Stimulated activated naive CD8-positive, alpha-beta T cell treated with anti-CD3 and anti-CD28 coated beads, Interleukin-15, amount 100 ng/mL, for 72 hours (primary cell): Measurements from ENCODE around the gene GPAM.

Experiments used
- ATAC-seq: fragments of 150-1000 bp; cut with Tn5 transposase; 2 replicates; pipeline ENCODE4 v1.10.0; 2021; ENCODE audit warnings: mild to moderate bottlenecking, moderate library complexity
- DNase-seq, 2 donors: peaks; one replicate each; pipeline ENCODE4 v3.0.0; 2021 to 2022
- H3K27ac Mint-ChIP-seq, 2 donors: one replicate each; pipeline ENCODE4 v1.8.0; 2022; ENCODE audit warnings: mild to moderate bottlenecking in 2 of 2, mixed read lengths in 2 of 2, moderate library complexity in 2 of 2
- H3K27me3 Mint-ChIP-seq: one replicate; pipeline ENCODE4 v1.8.0; 2022; ENCODE audit warnings: mixed read lengths
- H3K4me1 Mint-ChIP-seq: one replicate; pipeline ENCODE4 v1.8.0; 2022; ENCODE audit warnings: mild to moderate bottlenecking, mixed read lengths
- H3K4me3 Mint-ChIP-seq, 2 donors: one replicate each; pipeline ENCODE4 v1.8.0; 2022; ENCODE audit warnings: mild to moderate bottlenecking in 2 of 2, mixed read lengths in 2 of 2, moderate library complexity in 1 of 2
- H3K9me3 Mint-ChIP-seq, 2 donors: one replicate each; pipeline ENCODE4 v1.8.0; 2022; ENCODE audit warnings: mixed read lengths in 2 of 2

The GPAM gene

DNA sequence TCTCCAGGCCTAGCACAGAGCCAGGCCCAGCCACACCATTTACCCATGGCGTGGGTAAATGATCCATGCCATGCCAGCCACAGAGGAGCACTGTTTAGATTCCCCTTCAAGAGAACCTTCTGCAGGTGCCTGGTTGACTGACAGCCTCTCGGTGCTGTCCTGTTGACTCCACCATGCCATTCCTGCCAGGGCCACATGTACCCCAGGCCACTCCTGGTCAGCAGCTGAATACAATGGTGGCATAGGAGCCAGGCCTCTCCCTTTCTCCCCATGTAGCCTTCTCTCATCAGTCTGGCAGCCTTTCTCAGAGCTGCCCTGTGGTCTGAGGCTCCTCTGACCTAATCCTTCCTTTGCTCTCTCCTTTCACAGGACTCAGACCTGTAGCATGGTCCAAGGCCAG lies 39.2 kb upstream of the GPAM start:
- H3K9me3 Mint-ChIP-seq: peaks cover 4 to 18% of the 10 kb centered on the region in 2 donors
- no peak overlapping the region for H3K4me3 Mint-ChIP-seq
- DNase-seq (no peak), ATAC-seq (no peak)
- peak overlapping the region in 1 of 2 donors; percentile 4 for H3K27ac Mint-ChIP-seq
- H3K27me3 Mint-ChIP-seq: peaks cover 32% of the 10 kb centered on the region
- H3K4me1 Mint-ChIP-seq: no peaks in the 10 kb centered on the region

DNA sequence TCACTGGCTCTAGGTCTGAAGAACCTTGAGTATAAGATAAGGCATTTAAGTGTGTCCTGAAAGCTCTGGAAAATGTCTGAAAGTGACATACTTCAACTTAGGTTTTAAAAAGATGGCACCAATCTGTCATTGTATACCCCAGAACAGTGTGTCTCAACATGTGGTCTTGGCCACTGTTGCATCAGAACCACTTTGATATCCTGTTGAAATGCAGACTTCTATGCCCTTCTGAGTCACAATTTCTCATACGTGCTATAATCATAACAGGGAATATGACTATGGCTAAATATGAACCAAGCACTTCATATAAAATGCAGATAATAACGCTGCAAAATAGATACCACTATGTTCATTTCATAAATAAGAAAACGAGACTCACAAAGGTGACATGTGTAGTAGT lies 38.0 kb upstream of the GPAM start:
- H3K27ac Mint-ChIP-seq: no peak overlapping the region
- ATAC-seq (peak; percentile 60), DNase-seq (no peak)
- no peak overlapping the region for H3K4me3 Mint-ChIP-seq
- no peaks in the 10 kb centered on the region for H3K4me1 Mint-ChIP-seq
- H3K9me3 Mint-ChIP-seq: peaks cover 4 to 18% of the 10 kb centered on the region in 2 donors
- H3K27me3 Mint-ChIP-seq: peaks cover 28% of the 10 kb centered on the region

DNA sequence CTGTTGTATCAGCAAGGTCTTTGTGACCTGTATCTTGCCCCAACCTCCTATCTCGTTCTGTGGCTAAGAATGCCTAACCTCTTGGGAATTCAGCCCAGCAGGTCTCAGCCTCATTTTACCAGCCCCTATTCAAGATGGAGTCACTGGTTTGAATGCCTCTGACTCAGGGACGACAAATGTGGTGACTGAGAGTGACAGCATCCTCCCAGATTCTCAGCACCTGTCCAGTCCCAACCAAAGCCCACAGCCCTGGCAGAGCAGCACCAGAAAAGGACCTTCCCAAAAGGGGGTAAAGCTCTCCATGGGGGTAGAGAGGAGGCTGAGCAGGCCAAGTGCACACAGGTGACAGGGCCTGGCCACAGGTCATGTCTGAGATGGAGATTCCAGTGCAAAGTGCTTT lies 35.4 kb upstream of the GPAM start:
- H3K4me3 Mint-ChIP-seq: no peak overlapping the region
- H3K27me3 Mint-ChIP-seq: peaks cover 26% of the 10 kb centered on the region
- no peaks in the 10 kb centered on the region for H3K4me1 Mint-ChIP-seq
- H3K9me3 Mint-ChIP-seq: peaks cover 4 to 18% of the 10 kb centered on the region in 2 donors
- no peak overlapping the region for H3K27ac Mint-ChIP-seq
- ATAC-seq (no peak), DNase-seq (no peak)

DNA sequence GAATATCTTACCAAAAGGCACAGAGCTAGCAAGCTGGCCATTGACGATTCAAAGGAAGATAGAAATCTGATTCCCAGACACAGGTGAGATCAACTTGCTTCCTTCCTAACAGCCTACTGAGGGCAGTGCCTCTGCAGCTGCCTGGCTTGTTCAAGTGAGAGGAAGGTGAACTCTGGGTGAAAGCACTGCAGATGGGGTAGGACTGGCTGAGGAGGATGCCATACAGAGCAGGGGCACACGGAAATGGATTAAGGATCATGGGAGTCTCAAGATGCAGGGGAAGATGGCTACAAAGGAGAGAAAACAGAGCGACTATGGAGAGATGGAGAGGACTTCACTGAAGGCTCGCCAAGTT lies 34.4 kb upstream of the GPAM start:
- no peak for ATAC-seq
- Mint-ChIP-seq H3K4me3 (no peak overlapping the region), H3K27ac (no peak overlapping the region), H3K9me3 (peaks cover 4 to 18% of the 10 kb centered on the region in 2 donors), H3K27me3 (peaks cover 27% of the 10 kb centered on the region), H3K4me1 (no peaks in the 10 kb centered on the region)
- no peak for DNase-seq

DNA sequence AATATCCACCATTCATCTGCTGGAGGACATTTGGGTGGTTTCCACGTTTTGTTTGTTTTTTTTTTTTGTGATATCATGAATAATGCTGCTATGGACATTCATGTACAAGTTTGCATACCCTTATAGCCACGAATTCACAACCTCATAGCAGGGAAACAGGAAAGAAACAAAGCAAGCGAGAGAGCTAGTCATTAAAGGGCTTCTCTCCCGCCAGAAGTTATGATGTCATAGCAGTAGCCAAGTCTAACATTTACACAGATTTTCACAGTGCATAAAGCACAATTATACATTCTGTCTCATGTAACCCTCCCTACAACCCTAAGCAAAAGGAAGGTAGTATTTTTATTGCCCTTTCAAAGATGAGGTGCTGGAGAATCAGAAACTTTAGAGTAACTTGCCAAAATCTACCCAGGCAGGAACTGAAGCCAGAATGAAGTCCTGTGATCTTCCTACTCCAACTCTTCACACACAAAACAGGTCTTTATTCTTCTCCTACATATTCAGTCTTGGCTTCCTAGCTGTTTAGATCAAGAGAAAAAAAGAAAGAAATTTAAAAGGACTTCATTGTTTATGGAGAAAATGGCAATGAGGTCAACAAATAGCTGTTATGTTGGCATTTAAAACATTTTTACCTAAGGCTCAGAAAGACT lies 33.9 kb upstream of the GPAM start:
- H3K27me3 Mint-ChIP-seq: peaks cover 23% of the 10 kb centered on the region
- H3K27ac Mint-ChIP-seq: no peak overlapping the region

DNA sequence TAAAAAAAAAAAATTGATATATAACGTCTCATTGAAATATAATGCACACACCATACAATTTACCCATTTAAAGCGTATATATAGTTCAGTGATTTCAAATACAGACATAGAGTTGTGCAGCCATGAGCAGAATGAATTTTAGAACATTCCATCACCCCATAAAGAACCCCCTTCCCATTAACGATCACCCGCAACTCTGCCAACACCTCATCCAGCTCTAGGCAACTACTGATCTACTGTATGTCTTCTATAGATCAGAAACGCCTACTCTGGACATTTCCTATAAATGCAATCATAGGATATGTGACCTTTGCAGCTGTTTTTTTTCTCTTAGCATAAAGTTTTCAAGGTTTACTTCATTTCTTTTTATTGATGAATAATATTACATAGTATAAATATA lies 33.4 kb upstream of the GPAM start:
- DNase-seq (no peak), ATAC-seq (no peak)
- Mint-ChIP-seq H3K9me3 (peaks cover 4 to 18% of the 10 kb centered on the region in 2 donors), H3K27me3 (peaks cover 23% of the 10 kb centered on the region), H3K27ac (no peak overlapping the region), H3K4me1 (no peaks in the 10 kb centered on the region), H3K4me3 (no peak overlapping the region)

More for the DNA sequence above, 33.9 kb upstream of the GPAM start:
- Mint-ChIP-seq H3K4me3 (no peak overlapping the region), H3K4me1 (no peaks in the 10 kb centered on the region), H3K9me3 (peaks cover 4 to 18% of the 10 kb centered on the region in 2 donors)
- DNase-seq: no peak
- no peak for ATAC-seq

DNA sequence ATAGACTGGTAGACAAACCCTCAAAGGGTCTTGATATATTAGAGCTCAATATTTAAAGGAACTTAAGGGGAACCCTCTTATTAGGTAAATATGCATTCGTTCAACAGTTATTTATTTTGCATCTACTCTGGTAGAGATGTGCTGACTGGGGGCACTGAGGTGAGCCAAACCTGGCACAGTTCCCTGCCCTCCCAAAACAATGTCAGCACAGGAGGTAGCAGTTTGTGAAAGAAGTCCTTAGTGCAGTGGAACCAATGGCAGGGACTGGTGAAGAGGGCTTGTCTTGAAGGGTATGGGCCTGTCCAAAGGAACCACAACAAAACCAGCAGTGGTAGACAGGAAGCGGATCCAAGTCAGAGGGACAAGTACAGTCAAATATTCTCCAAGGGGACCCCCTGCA lies 32.6 kb upstream of the GPAM start:
- no peak for ATAC-seq

DNA sequence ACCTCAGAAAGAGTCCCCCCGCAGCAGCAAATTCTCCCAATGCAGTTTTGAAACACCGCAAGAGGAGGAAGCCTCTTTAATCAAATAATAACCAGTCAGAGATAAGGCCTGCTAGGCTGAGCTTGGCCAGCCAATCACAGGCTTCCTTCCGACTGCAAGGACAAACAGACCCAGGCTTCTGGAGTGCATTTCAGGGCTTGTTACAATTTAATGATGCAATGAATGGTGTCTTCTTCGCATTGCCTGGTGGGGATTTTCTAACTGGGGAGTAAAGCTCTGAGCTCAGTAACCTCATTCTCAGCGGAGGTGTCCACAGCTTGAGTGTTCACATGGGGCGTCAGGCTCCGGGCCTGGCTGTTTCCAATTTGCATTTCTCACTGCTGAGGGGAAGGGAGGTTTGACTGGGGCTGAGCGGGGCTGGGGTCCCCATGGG lies 31.8 kb upstream of the GPAM start:
- H3K4me3 Mint-ChIP-seq: no peak overlapping the region
- peak; percentile 26 for ATAC-seq
- no peak for DNase-seq
- H3K27ac Mint-ChIP-seq: no peak overlapping the region
- peaks cover 32% of the 10 kb centered on the region for H3K27me3 Mint-ChIP-seq
- H3K9me3 Mint-ChIP-seq: peaks cover 4 to 11% of the 10 kb centered on the region in 2 donors
- H3K4me1 Mint-ChIP-seq: no peaks in the 10 kb centered on the region

More for the DNA sequence above, 32.6 kb upstream of the GPAM start:
- H3K27me3 Mint-ChIP-seq: peaks cover 24% of the 10 kb centered on the region
- no peak for DNase-seq
- no peak overlapping the region for H3K4me3 Mint-ChIP-seq
- no peak overlapping the region for H3K27ac Mint-ChIP-seq
- peaks cover 4 to 18% of the 10 kb centered on the region in 2 donors for H3K9me3 Mint-ChIP-seq
- no peaks in the 10 kb centered on the region for H3K4me1 Mint-ChIP-seq

DNA sequence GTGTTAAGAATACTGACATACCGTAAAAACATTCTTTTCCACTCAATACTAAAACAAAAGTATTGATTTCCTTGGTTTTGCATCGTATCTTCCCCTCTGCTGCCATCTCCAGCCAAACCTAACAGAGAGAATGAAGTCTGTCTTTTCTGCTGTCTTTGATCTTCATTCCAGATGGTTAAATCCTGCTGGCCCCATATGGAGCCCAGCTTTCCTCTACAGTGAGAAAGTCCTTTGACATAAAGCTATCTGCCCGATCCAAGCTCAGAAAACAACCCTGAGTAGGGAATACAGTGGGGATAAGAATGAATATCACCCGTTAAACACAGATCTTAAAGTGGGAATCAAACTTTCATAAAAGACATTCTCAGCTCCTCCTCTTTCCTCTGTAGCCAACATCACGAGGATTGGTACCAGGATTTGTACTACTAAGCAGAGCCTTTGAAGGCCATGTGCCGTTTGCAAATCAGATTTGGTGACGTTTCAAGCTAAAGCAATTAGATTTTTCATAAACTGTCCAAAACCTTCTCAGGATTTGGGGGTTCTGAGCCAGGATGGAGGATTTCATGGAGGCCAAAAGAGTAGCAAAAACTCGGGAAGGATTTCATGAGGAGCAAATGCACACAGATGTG lies 30.8 kb upstream of the GPAM start:
- Mint-ChIP-seq H3K27ac (no peak overlapping the region), H3K4me3 (no peak overlapping the region), H3K27me3 (peaks cover 41% of the 10 kb centered on the region), H3K9me3 (peaks cover 1% of the 10 kb centered on the region in 2 donors), H3K4me1 (no peaks in the 10 kb centered on the region)
- DNase-seq: no peak
- no peak for ATAC-seq

DNA sequence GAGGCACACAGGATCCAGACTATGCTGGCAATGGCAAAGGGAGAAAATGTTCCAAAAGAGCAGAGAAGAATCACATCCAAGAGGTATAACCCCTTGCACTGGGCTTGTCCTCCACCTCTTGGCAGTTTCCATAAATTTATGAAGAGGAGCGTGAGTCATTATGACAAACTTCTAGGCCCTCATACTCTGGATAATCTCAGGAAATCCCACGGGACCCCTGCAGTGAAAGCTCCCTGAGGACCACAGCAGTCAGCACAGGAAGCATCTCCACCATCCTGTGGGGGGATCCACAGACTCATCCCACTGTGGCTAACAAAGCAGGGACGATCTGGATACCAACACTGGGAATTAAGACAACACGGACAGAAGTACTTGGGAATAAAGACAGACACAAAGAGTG lies 30.3 kb upstream of the GPAM start:
- DNase-seq (no peak), ATAC-seq (no peak)
- Mint-ChIP-seq H3K4me1 (no peaks in the 10 kb centered on the region), H3K9me3 (no peaks in the 10 kb centered on the region), H3K27ac (no peak overlapping the region), H3K4me3 (no peak overlapping the region), H3K27me3 (peaks cover 47% of the 10 kb centered on the region)

DNA sequence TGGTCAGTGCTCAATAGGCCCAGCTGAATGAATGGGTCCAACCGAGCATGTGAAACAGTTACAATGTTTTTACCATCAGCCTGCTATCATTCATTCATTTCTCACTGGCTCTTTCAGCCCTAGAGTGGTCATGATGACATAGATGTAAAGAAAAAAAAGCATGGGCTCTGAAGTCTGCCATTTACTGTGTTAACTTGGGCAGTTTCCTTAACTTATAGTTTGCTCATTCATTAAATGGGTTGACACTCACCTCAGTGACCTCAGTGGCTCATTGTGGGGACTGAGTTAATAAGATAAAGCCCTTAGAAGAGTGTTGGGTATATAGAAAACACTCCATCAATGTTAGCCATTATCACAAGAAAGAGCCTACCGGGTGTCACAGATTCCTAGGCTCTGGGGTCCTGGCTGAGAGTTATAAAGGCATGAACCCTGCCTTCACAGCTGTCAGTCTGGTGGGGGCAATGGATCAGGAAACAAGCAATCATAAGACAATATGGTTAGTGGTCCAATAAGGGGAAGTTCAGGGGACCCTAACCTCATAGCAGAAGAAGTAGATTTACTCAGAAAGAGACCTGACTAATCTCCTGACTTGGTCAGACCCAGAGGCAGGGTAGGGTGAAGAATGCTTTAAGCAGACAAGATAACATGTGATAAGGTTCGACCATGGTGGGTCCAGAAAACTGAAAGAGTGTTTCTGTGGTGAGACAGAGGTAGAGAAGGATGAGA lies 29.7 kb upstream of the GPAM start:
- DNase-seq (no peak), ATAC-seq (peak; percentile 53)
- H3K4me3 Mint-ChIP-seq: no peak overlapping the region
- peaks cover 51% of the 10 kb centered on the region for H3K27me3 Mint-ChIP-seq
- H3K9me3 Mint-ChIP-seq: no peaks in the 10 kb centered on the region
- no peaks in the 10 kb centered on the region for H3K4me1 Mint-ChIP-seq
- H3K27ac Mint-ChIP-seq: no peak overlapping the region

DNA sequence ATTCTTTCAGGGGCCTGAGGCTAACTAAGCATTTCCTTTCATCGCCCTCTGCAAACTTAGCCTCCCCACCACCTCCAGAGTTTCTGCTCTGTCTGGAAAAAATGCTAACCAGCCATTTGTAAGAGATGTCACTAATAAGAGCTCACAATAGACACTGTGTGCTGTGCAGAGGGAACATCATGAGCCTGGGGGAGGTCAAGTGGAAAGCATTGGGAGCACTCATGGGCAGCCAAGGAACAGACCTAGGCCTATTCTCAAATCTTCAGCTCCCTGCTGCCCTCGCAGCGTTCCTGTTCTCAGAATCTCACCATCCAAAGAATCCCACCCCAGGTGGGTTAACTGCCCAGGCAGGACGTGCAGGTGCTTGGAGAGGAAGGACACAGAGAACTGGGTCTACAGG lies 27.1 kb upstream of the GPAM start:
- Mint-ChIP-seq H3K27me3 (peaks cover 36% of the 10 kb centered on the region), H3K27ac (no peak overlapping the region), H3K4me3 (no peak overlapping the region), H3K9me3 (no peaks in the 10 kb centered on the region), H3K4me1 (no peaks in the 10 kb centered on the region)
- ATAC-seq (no peak), DNase-seq (no peak)

DNA sequence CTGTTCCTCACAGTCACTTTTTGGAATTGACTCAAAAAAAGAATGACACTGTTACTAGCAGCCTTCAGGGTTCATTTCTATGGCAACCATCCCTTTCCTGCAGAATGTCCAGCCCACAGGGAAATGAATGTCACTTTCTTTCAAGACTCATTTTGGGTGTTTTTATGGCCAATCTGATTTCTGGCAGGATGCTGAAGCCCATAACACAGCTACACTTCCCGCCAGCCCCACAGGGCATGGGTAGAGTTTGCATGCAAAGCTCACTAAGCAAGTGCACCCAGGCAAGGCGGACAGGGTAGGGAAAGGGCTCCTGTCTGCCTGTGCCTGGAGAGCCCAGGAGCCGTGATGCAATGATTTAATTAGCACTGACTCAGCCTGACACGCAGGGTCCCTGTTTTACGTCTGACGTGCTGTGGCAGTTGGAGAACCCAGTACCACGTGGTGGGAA lies 26.1 kb upstream of the GPAM start:
- H3K27ac Mint-ChIP-seq: no peak overlapping the region
- H3K9me3 Mint-ChIP-seq: no peaks in the 10 kb centered on the region
- DNase-seq: no peak
- no peak for ATAC-seq
- peaks cover 36% of the 10 kb centered on the region for H3K27me3 Mint-ChIP-seq
- H3K4me3 Mint-ChIP-seq: no peak overlapping the region
- no peaks in the 10 kb centered on the region for H3K4me1 Mint-ChIP-seq

DNA sequence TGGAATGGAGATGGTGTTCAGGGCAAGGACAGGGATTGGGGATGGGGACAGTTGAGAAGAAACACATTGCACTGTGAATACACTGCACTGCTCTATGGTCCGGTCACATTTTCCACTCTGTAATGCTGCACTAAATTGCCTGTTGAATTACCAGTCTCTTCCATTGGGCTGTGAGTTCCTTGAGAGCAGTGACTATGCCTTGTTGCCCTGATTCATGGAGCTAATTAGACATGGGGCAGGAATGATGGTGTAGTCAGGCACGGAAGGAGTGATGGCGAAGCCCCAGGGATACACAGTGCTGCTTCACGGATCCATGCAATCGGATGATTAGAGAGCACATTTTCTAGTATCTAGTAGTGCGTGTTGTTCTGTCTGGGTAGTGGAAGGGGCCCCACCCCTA lies 25.4 kb upstream of the GPAM start:
- no peak for ATAC-seq
- DNase-seq: no peak
- H3K27ac Mint-ChIP-seq: no peak overlapping the region
- H3K4me1 Mint-ChIP-seq: no peaks in the 10 kb centered on the region
- no peak overlapping the region for H3K4me3 Mint-ChIP-seq
- H3K27me3 Mint-ChIP-seq: peaks cover 42% of the 10 kb centered on the region
- no peaks in the 10 kb centered on the region for H3K9me3 Mint-ChIP-seq

DNA sequence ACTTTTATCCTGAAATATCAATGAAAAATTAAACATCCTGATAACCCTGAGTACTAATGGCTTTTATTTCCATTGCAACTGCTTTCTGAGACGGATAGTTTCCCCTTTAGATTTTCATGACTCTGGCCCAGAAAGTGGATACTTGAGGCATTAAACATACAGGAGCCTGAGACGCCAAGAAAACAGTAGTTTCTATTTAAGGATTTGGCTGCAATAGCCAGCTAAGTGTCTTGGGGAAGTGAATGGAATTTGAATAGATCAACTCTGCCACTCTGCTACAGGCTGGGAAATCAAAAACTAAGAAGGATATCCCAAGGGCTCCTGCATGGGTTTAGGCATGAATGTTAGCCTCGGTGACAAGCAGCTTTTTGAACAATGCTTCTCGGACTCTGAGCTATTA lies 24.7 kb upstream of the GPAM start:
- no peak for DNase-seq
- ATAC-seq: no peak
- Mint-ChIP-seq H3K4me1 (peaks cover 3% of the 10 kb centered on the region), H3K4me3 (no peak overlapping the region), H3K27me3 (peaks cover 45% of the 10 kb centered on the region), H3K27ac (no peak overlapping the region), H3K9me3 (no peaks in the 10 kb centered on the region)
